Activated CD8-positive, alpha-beta T cell treated with anti-CD3 and anti-CD28 coated beads for 36 hours (primary cell): ENCODE data around the gene SYNJ1. TPM values are rescaled to one million over a fixed set of nuclear protein-coding genes. Genes with fewer than 3 reads are reported as not detected.

Source experiments
- ATAC-seq: fragments of 200-7000 bp; cut with Tn5 transposase; one replicate; pipeline ENCODE4 v1.10.0; 2021; ENCODE audit warnings: mild to moderate bottlenecking, moderate library complexity
- CTCF ChIA-PET: fragments of 350-600 bp; sonication (Branson Sonifier 250); formaldehyde crosslinking; loops from one replicate; lab custom pipeline; 2021; ENCODE audit warnings: antibody characterized with exemption; lab: Charles Lee
- POLR2A ChIA-PET: fragments of 350-600 bp; sonication (Branson Sonifier 250); formaldehyde crosslinking; loops from one replicate; lab custom pipeline; 2021; ENCODE audit warnings: antibody characterized with exemption; lab: Charles Lee
- DNase-seq: peaks from one replicate; pipeline ENCODE4 v3.0.0-alpha.2; 2020
- H3K27ac Mint-ChIP-seq: one replicate; pipeline ENCODE4 v1.8.0; 2021; ENCODE audit warnings: mild to moderate bottlenecking, mixed read lengths
- H3K27me3 Mint-ChIP-seq: one replicate; pipeline ENCODE4 v1.8.0; 2021; ENCODE audit warnings: mixed read lengths
- H3K36me3 Mint-ChIP-seq: one replicate; pipeline ENCODE4 v1.8.0; 2021; ENCODE audit warnings: low read depth, mixed read lengths
- H3K4me1 Mint-ChIP-seq: one replicate; pipeline ENCODE4 v1.8.0; 2021; ENCODE audit warnings: low read depth, mixed read lengths
- H3K4me3 Mint-ChIP-seq: one replicate; pipeline ENCODE4 v1.8.0; 2021; ENCODE audit warnings: mild to moderate bottlenecking, moderate library complexity, mixed read lengths
- H3K9me3 Mint-ChIP-seq: one replicate; pipeline ENCODE4 v1.8.0; 2021; ENCODE audit warnings: mixed read lengths
- CTCF ChIP-seq: fragments of 200-600 bp; IDR thresholded peaks from one replicate; pipeline ENCODE4 v1.8.0; 2022; ENCODE audit warnings: antibody characterized with exemption, mild to moderate bottlenecking
- intact Hi-C: fragments of 100-400 bp; cut with micrococcal nuclease; formaldehyde crosslinking; loops from one replicate; pipeline ENCODE4 v1.10.0; 2022
- total RNA-seq, 2 experiments: library from RNA; stranded (reverse); gene quantifications; one replicate each; pipeline ENCODE4 v1.2.3, GENCODE V29; 2021

SYNJ1 gene
- total RNA-seq, 2 experiments from 2014 or later, result 8.7 to 10.9 TPM

GRCh38 chr21:32608851-32609250, 119.0 kb downstream of the SYNJ1 start:
- Mint-ChIP-seq H3K27me3 (no peaks in the 10 kb centered on the region), H3K27ac (no peak overlapping the region), H3K9me3 (no peaks in the 10 kb centered on the region), H3K4me3 (no peak overlapping the region), H3K36me3 (peaks cover 33% of the 10 kb centered on the region), H3K4me1 (peaks cover 11% of the 10 kb centered on the region)
- no peak for DNase-seq
- intact Hi-C loops, result no loop called here
- ATAC-seq, result no peak
- ChIA-PET POLR2A (no interaction called here), CTCF (interaction anchor here (0.6 to 5.4 kb wide), 3 partner anchors 9 to 206 kb away, joined by 3 to 67 read pairs (median 3); no protein-coding TSS in a partner anchor)
- no peak for TF ChIP-seq CTCF

GRCh38 chr21:32605469-32605868, 122.3 kb downstream of the SYNJ1 start:
- Mint-ChIP-seq H3K36me3 (peaks cover 40% of the 10 kb centered on the region), H3K27me3 (no peaks in the 10 kb centered on the region), H3K27ac (no peak overlapping the region), H3K9me3 (no peaks in the 10 kb centered on the region), H3K4me1 (peaks cover 11% of the 10 kb centered on the region), H3K4me3 (no peak overlapping the region)
- no peak for ATAC-seq
- no peak for DNase-seq
- CTCF ChIA-PET, result interaction anchor here (0.9 to 1.2 kb wide), 4 partner anchors 28 to 202 kb away, joined by 3 to 4 read pairs (median 3); no protein-coding TSS in a partner anchor
- intact Hi-C loops, result no loop called here
- POLR2A ChIA-PET, result interaction anchor here (1.2 kb wide), 1 partner anchor 203 kb away, joined by 4 read pairs; no protein-coding TSS in a partner anchor
- no peak for TF ChIP-seq CTCF

- no peak for TF ChIP-seq CTCF
- Mint-ChIP-seq H3K4me1 (peaks cover 4% of the 10 kb centered on the region), H3K27me3 (no peaks in the 10 kb centered on the region), H3K27ac (no peak overlapping the region), H3K36me3 (peaks cover 37% of the 10 kb centered on the region), H3K4me3 (no peak overlapping the region), H3K9me3 (no peaks in the 10 kb centered on the region)
- ChIA-PET POLR2A (no interaction called here), CTCF (interaction anchor here (1.5 kb wide), 1 partner anchor 35 kb away, joined by 4 read pairs; no protein-coding TSS in a partner anchor)
- ATAC-seq (no peak), DNase-seq (no peak)
- intact Hi-C loops, result no loop called here
Measured at GRCh38 chr21:32604464-32604863, 123.3 kb downstream of the SYNJ1 start.

- intact Hi-C loops, result no loop called here
- POLR2A ChIA-PET, result no interaction called here
- Mint-ChIP-seq H3K9me3 (no peaks in the 10 kb centered on the region), H3K4me3 (no peak overlapping the region), H3K27ac (no peak overlapping the region), H3K36me3 (peaks cover 35% of the 10 kb centered on the region), H3K27me3 (no peaks in the 10 kb centered on the region), H3K4me1 (peaks cover 2% of the 10 kb centered on the region)
- ATAC-seq, result no peak
- CTCF ChIA-PET, result interaction anchor here (1.2 to 2.1 kb wide), 3 partner anchors 34 to 211 kb away, joined by 3 to 4 read pairs (median 4); no protein-coding TSS in a partner anchor
- TF ChIP-seq CTCF, result no peak
- DNase-seq, result no peak
Measured at GRCh38 chr21:32603131-32603530, 124.7 kb downstream of the SYNJ1 start.

- H3K9me3 Mint-ChIP-seq, result no peaks in the 10 kb centered on the region
- H3K4me3 Mint-ChIP-seq, result no peak overlapping the region
- ChIA-PET POLR2A (no interaction called here), CTCF (interaction anchor here (0.6 to 5.3 kb wide), 13 partner anchors 9 to 706 kb away, joined by 3 to 80 read pairs (median 7); partner anchors contain the start of genes CFAP298 and TCP10L)
- no peak for DNase-seq
- peaks cover 2% of the 10 kb centered on the region for H3K4me1 Mint-ChIP-seq
- no peaks in the 10 kb centered on the region for H3K27me3 Mint-ChIP-seq
- intact Hi-C loops, result no loop called here
- no peak for TF ChIP-seq CTCF
- ATAC-seq, result no peak
- no peak overlapping the region for H3K27ac Mint-ChIP-seq
- H3K36me3 Mint-ChIP-seq, result peaks cover 31% of the 10 kb centered on the region
Measured at GRCh38 chr21:32602099-32602498, 125.7 kb downstream of the SYNJ1 start.
